K562 (cell line): ENCODE results near the gene RCC2. TPM values are rescaled to one million over a fixed set of nuclear protein-coding genes. Genes with fewer than 3 reads are reported as not detected.

Experiments
- ATF7 ChIP-seq: fragments of 450-650 bp; IDR thresholded peaks from 2 replicates; pipeline ENCODE4 v1.7.1; 2014; ENCODE audit warnings: mild to moderate bottlenecking, moderate library complexity
- BCL6 ChIP-seq: fragments of 250-450 bp; sonication (Bioruptor Pico); IDR thresholded peaks from 2 replicates; pipeline ENCODE4 v1.4.0; 2020
- E2F3 ChIP-seq: fragments of 250-450 bp; sonication (Bioruptor Pico); IDR thresholded peaks from 2 replicates; pipeline ENCODE4 v1.4.0; 2020; ENCODE audit warnings: mild to moderate bottlenecking
- HMG20B ChIP-seq: fragments of 250-450 bp; sonication (Bioruptor Pico); IDR thresholded peaks from 2 replicates; pipeline ENCODE4 v1.5.0; 2021; ENCODE audit warnings: mild to moderate bottlenecking
- KLF16 ChIP-seq: IDR thresholded peaks from 2 replicates; pipeline ENCODE4 v1.6.1; 2016; ENCODE audit warnings: antibody characterized with exemption
- MCM7 ChIP-seq, 2 experiments: fragments of 450-650 bp; IDR thresholded peaks; 2 replicates each; pipeline ENCODE4 v1.6.1; 2016 to 2018
- MTA3 ChIP-seq: fragments of 450-650 bp; formaldehyde crosslinking; IDR thresholded peaks from 2 replicates; pipeline ENCODE4 v1.6.1; 2017; ENCODE audit warnings: mild to moderate bottlenecking, borderline replicate concordance
- NR2F6 ChIP-seq: fragments of 450-650 bp; formaldehyde crosslinking; IDR thresholded peaks from 2 replicates; pipeline ENCODE4 v1.4.0; 2020; ENCODE audit warnings: mild to moderate bottlenecking
- TAL1 ChIP-seq: fragments of 450-650 bp; IDR thresholded peaks from 2 replicates; pipeline ENCODE4 v1.6.1; 2016; ENCODE audit warnings: mild to moderate bottlenecking
- TGIF2 ChIP-seq: sonication (generic); formaldehyde crosslinking; IDR thresholded peaks from 2 replicates; pipeline ENCODE4 v1.8.1; 2022; ENCODE audit warnings: mild to moderate bottlenecking, missing genetic modification reagents, moderate library complexity
- ZNF146 ChIP-seq: IDR thresholded peaks from one replicate; pipeline ENCODE4 v1.6.1; 2018; ENCODE audit warnings: missing compliant biosample characterization; ENCODE audit not compliant: unreplicated experiment
- ZNF316 ChIP-seq: fragments of 450-650 bp; IDR thresholded peaks from 2 replicates; pipeline ENCODE4 v1.6.1; 2016
- polyA plus RNA-seq, 8 experiments: library from polyadenylated mRNA; depleted of rRNA in 4 of 8; stranded (reverse) in 5 of 8; unstranded in 3 of 8; fragments of >200 nt; fragmentation: Nextera tagmentation in 2 of 8; fragmentation: Illumina TruSeq in 1 of 8; extraction: Ambion mirVana in 2 of 8; extraction: Trizol in 1 of 8; gene quantifications; 2 replicates each; pipeline versions ENCODE4 v1.2.1 to v1.2.3, GENCODE V29; 2011 to 2014; ENCODE audit warnings: inconsistent platforms in 1 of 8, missing spikeins in 1 of 8
- total RNA-seq, 7 experiments: library from RNA; depleted of rRNA in 6 of 7; stranded (reverse); fragments of >200 nt in 6 of 7; fragmentation: Illumina TruSeq in 2 of 7; extraction: Trizol in 2 of 7; gene quantifications; 2 replicates each; pipeline versions ENCODE4 v1.2.1 to v1.2.3, GENCODE V29; 2011 to 2021; ENCODE audit warnings: low replicate concordance in 1 of 7
- TF ChIP-seq, protein P1 (sequence below): IDR thresholded peaks from 3 replicates; pipeline ENCODE4 v1.6.1; 2011; ENCODE audit warnings: borderline replicate concordance, mild to moderate bottlenecking, moderate library complexity; ENCODE audit not compliant: insufficient read length; ENCODE audit errors: extremely low read depth
- TF ChIP-seq, protein P2 (sequence below): fragments of 200-800 bp; sonication (Bioruptor generic); IDR thresholded peaks from 2 replicates; pipeline ENCODE4 v1.6.1; 2017; ENCODE audit warnings: missing genetic modification characterization, missing compliant biosample characterization

RCC2 gene
- total and polyA plus RNA-seq, 9 of the 15 experiments (the other 6 are each of a cell fraction or from before 2014, with no cell fraction given) = 31.8 to 292 (median 116) TPM

DNA sequence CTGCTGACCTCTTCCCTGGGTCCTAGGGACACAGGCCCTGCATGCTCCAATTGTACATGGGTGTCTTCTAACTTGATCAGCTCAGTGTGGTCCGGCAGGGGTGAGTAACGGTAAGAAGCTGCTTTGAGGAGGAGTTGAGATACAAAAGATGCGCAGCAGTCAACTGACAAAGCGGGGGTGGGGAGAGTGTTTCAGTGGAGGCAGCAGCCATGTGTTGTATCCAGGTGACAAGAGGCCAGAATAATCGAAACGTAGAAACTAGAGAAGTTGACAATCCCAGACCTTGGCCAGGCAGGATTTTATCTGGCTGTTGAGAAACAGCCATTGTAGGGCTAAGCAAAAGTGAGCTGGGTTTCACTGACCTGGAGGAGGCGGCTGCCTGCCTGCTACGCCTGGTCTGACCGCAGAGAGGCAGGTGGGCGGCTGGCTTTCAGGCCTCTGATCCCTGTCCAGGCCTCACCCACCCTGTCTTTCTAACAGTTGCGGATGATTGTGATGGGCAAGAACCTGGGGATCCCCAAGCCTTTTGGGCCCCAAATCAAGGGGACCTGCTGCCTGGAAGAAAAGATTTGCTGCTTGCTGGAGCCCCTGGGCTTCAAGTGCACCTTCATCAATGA, 38.6 kb downstream of the RCC2 start (continued):
- TF ChIP-seq, protein P1, sequence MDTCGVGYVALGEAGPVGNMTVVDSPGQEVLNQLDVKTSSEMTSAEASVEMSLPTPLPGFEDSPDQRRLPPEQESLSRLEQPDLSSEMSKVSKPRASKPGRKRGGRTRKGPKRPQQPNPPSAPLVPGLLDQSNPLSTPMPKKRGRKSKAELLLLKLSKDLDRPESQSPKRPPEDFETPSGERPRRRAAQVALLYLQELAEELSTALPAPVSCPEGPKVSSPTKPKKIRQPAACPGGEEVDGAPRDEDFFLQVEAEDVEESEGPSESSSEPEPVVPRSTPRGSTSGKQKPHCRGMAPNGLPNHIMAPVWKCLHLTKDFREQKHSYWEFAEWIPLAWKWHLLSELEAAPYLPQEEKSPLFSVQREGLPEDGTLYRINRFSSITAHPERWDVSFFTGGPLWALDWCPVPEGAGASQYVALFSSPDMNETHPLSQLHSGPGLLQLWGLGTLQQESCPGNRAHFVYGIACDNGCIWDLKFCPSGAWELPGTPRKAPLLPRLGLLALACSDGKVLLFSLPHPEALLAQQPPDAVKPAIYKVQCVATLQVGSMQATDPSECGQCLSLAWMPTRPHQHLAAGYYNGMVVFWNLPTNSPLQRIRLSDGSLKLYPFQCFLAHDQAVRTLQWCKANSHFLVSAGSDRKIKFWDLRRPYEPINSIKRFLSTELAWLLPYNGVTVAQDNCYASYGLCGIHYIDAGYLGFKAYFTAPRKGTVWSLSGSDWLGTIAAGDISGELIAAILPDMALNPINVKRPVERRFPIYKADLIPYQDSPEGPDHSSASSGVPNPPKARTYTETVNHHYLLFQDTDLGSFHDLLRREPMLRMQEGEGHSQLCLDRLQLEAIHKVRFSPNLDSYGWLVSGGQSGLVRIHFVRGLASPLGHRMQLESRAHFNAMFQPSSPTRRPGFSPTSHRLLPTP = no peak
- peak; percentile 35; the same call in 1 of the 2 replicates for TF ChIP-seq KLF16
- TF ChIP-seq TGIF2 (CRISPR knock-in tag) = no peak
- TF ChIP-seq ZNF146 (CRISPR knock-in tag) = no peak
- no peak for TF ChIP-seq ATF7
- TF ChIP-seq TAL1 = no peak
- no peak for TF ChIP-seq MTA3
- TF ChIP-seq MCM7 (IDR thresholded peaks at IDR 0.05) = no peak
- no peak for TF ChIP-seq ZNF316
- TF ChIP-seq BCL6 (CRISPR knock-in tag) = no peak
- TF ChIP-seq, protein P2, sequence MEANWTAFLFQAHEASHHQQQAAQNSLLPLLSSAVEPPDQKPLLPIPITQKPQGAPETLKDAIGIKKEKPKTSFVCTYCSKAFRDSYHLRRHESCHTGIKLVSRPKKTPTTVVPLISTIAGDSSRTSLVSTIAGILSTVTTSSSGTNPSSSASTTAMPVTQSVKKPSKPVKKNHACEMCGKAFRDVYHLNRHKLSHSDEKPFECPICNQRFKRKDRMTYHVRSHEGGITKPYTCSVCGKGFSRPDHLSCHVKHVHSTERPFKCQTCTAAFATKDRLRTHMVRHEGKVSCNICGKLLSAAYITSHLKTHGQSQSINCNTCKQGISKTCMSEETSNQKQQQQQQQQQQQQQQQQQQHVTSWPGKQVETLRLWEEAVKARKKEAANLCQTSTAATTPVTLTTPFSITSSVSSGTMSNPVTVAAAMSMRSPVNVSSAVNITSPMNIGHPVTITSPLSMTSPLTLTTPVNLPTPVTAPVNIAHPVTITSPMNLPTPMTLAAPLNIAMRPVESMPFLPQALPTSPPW (CRISPR knock-in tag) = no peak
- TF ChIP-seq NR2F6 (CRISPR knock-in tag) = no peak
- no peak for TF ChIP-seq HMG20B (CRISPR knock-in tag)
- no peak for TF ChIP-seq E2F3 (CRISPR knock-in tag)
